Measurements from ENCODE around the gene ATP6V0A1. TPM values are rescaled to one million over a fixed set of nuclear protein-coding genes. Genes with fewer than 3 reads are reported as not detected.
A peak's percentile ranks its signal among the peaks of the same experiment; 100 is the strongest.

The ATP6V0A1 gene
- total RNA-seq, 1 donor from 2014 or later: 66.8 TPM

DNA sequence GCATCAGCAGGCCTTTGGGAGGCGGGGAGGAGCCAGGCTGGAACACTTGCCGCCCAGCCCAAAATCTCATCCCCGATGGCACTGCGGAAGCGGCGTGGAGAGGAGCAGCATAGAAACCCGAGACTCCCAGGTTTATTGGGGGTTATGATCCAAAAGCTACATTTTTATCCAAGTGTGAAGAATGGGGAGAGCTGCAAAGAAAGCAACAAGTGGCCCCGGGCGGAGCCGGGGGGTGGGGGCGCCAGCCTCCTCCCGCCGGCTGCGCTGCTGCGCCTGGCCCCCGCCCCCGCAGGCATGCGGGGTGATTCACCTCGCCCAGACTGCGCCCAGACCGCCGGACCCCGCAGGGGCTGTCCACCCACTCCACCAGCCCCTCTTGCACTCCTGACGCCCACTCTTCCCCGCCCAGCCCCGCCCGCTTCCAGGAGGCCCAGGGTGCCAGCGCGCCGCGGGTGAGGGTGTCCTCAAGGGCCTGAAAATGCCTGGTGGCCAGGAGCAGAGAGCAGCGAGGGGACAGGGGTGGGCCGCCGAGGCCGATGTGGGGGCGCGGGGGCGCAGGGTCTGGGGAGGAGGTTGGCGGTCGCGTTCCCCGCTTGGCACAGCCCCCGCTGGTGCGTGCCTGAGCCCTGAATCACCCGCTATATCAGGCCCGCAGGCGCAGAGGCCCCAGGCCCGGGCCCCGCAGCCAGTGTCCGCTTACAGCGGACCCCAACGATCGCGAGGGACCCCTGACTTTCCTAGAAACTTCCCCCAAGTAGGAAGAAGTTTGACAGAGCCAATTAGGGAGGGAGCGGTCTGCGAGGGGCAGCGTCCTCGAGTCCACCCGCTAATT is 37.0 kb upstream of the ATP6V0A1 start:
- Histone ChIP-seq H3K4me1 (ENCODE audit: control insufficient read depth in 3 of 3, insufficient read depth in 3 of 3, low read length in 3 of 3) (peaks cover 47 to 63% (median 50%) of the 10 kb centered on the region in 3 donors), H3K27me3 (ENCODE audit: control insufficient read depth in 3 of 3, insufficient read depth in 3 of 3, low read length in 3 of 3) (no peaks in the 10 kb centered on the region)

DNA sequence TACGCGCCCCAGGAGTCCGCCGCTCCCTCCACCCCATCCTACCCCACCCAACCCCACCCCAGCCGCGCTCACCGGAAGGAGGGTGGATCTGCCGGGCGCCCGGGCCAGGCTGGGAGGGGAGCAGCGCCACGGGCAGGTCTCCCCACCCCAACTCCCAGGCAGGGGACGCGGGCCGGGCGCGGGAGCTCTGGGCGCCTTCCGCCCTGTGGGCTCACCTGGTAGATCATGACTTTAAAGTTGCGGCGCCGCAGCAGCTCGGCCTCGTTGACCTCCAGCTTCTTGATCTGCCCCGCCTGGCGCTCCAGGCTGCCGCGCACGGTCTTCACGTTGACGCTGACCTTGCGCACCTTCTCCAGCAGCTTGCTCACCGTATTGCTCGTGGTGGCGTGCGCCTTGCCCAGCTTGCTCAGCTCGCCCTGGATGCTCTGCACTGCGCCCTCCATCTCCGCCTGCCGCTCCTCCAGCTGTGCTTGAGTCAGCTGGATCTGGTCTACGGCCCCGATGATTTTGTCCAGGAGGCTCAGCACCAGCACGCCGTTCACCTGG is 36.2 kb upstream of the ATP6V0A1 start:
- Histone ChIP-seq H3K27me3 (ENCODE audit: control insufficient read depth in 3 of 3, insufficient read depth in 3 of 3, low read length in 3 of 3) (no peaks in the 10 kb centered on the region), H3K9me3 (ENCODE audit: control insufficient read depth in 3 of 3, low read length in 3 of 3) (no peaks in the 10 kb centered on the region), H3K4me1 (ENCODE audit: control insufficient read depth in 3 of 3, insufficient read depth in 3 of 3, low read length in 3 of 3) (peaks cover 40 to 56% (median 42%) of the 10 kb centered on the region in 3 donors), H3K27ac (ENCODE audit: low read depth, low read length) (peak overlapping the region; percentile 96), H3K36me3 (ENCODE audit: control insufficient read depth in 3 of 3, insufficient read depth in 3 of 3, low read length in 3 of 3) (peaks cover 0 to 3% (median 0%) of the 10 kb centered on the region in 3 donors), H3K4me3 (ENCODE audit: low read length in 3 of 3) (peak overlapping the region; percentile 97 to 99 (median 99)), H3K9ac (ENCODE audit: low read depth in 1 of 3, low read length in 3 of 3) (peak overlapping the region; percentile 84 to 100 (median 99))

More for the DNA sequence above, 37.0 kb upstream of the ATP6V0A1 start:
- H3K9me3 ChIP-seq (ENCODE audit: control insufficient read depth in 3 of 3, low read length in 3 of 3): no peaks in the 10 kb centered on the region
- peak overlapping the region; percentile 84 to 100 (median 99) for H3K9ac ChIP-seq (ENCODE audit: low read depth in 1 of 3, low read length in 3 of 3)
- peak overlapping the region; percentile 96 for H3K27ac ChIP-seq (ENCODE audit: low read depth, low read length)
- peaks cover 0 to 3% (median 0%) of the 10 kb centered on the region in 3 donors for H3K36me3 ChIP-seq (ENCODE audit: control insufficient read depth in 3 of 3, insufficient read depth in 3 of 3, low read length in 3 of 3)
- H3K4me3 ChIP-seq (ENCODE audit: low read length in 3 of 3): peak overlapping the region; percentile 97 to 99 (median 99)

DNA sequence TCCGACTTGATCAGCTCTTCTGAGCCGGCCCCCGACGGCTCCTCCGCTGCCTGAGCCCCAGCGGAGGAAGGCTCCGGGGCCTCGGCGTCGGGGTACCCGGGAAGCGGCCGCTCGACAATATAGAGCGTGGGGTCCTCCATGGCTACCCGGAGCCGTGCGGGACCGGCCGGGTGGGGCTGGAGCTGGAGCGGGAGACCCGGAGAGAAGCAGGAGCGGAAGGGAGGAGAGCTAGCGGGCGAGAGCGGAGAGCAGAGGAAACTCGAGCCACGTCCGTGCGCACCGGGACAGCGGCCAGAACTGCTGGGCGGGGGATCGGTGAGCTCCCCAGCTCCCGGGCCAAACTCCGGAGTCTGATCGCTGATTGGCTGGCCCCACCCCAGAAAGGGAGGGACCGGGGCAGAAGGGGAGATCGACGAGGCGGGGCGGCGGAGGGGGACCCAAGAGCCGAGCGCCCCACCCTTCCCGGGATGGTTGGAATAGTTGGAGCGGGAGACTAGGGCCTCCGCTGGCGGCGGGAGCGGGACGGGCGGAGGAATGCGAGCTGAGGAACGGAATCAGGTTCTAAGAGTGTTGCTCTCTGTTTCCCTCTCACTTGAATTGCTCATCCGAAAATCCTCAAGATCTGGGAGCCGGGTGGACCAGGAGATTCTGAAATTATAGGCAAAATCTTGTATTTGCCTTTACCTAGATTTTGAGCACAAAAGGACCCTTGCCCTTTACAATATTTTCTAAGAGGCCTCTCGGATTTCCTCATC is 35.5 kb upstream of the ATP6V0A1 start, which contains the start of gene CAVIN1:
Gene CAVIN1, minus strand, starts transcription at position 299 of the 755 bp plus-strand sequence. Its CDS starts 159 bp downstream, at position 140.
- Histone ChIP-seq H3K4me3 (ENCODE audit: low read length in 3 of 3) (peak within 1 kb of the TSS; percentile 97 to 99 (median 99)), H3K27me3 (ENCODE audit: control insufficient read depth in 3 of 3, insufficient read depth in 3 of 3, low read length in 3 of 3) (no peaks in the 10 kb centered on the region), H3K27ac (ENCODE audit: low read depth, low read length) (peak within 1 kb of the TSS; percentile 96), H3K9me3 (ENCODE audit: control insufficient read depth in 3 of 3, low read length in 3 of 3) (no peaks in the 10 kb centered on the region), H3K4me1 (ENCODE audit: control insufficient read depth in 3 of 3, insufficient read depth in 3 of 3, low read length in 3 of 3) (peaks cover 37 to 50% (median 38%) of the 10 kb centered on the region in 3 donors), H3K36me3 (ENCODE audit: control insufficient read depth in 3 of 3, insufficient read depth in 3 of 3, low read length in 3 of 3) (peaks cover 0 to 3% (median 0%) of the 10 kb centered on the region in 3 donors), H3K9ac (ENCODE audit: low read depth in 1 of 3, low read length in 3 of 3) (peak within 1 kb of the TSS; percentile 84 to 100 (median 99))

DNA sequence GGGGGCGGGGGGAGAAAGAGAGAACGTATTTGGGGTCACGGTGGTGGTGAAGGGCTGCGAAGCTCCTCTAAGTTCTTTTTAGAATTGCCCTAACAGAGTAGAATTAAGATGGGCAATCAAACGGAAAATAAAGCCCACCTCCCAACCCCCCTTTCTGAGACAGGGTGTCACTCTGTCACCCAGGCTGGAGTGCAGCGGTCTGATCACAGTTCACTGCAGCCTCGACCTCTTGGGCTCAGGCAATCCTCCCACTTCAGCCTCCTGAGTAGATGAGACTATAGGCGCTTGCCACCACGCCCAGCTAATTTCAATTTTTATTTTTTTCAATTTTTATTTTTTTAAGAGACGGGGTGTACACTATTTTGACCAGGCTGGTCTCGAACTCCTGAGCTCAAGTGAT is 34.9 kb upstream of the ATP6V0A1 start:
- peaks cover 39 to 52% (median 39%) of the 10 kb centered on the region in 3 donors for H3K4me1 ChIP-seq (ENCODE audit: control insufficient read depth in 3 of 3, insufficient read depth in 3 of 3, low read length in 3 of 3)
- peaks cover 0 to 3% (median 0%) of the 10 kb centered on the region in 3 donors for H3K36me3 ChIP-seq (ENCODE audit: control insufficient read depth in 3 of 3, insufficient read depth in 3 of 3, low read length in 3 of 3)
- peak overlapping the region; percentile 64 to 97 (median 77) for H3K4me3 ChIP-seq (ENCODE audit: low read length in 3 of 3)
- peak overlapping the region; percentile 96 for H3K27ac ChIP-seq (ENCODE audit: low read depth, low read length)
- no peaks in the 10 kb centered on the region for H3K27me3 ChIP-seq (ENCODE audit: control insufficient read depth in 3 of 3, insufficient read depth in 3 of 3, low read length in 3 of 3)
- H3K9ac ChIP-seq (ENCODE audit: low read depth in 1 of 3, low read length in 3 of 3): peak overlapping the region; percentile 70 to 84 (median 78)
- no peaks in the 10 kb centered on the region for H3K9me3 ChIP-seq (ENCODE audit: control insufficient read depth in 3 of 3, low read length in 3 of 3)

DNA sequence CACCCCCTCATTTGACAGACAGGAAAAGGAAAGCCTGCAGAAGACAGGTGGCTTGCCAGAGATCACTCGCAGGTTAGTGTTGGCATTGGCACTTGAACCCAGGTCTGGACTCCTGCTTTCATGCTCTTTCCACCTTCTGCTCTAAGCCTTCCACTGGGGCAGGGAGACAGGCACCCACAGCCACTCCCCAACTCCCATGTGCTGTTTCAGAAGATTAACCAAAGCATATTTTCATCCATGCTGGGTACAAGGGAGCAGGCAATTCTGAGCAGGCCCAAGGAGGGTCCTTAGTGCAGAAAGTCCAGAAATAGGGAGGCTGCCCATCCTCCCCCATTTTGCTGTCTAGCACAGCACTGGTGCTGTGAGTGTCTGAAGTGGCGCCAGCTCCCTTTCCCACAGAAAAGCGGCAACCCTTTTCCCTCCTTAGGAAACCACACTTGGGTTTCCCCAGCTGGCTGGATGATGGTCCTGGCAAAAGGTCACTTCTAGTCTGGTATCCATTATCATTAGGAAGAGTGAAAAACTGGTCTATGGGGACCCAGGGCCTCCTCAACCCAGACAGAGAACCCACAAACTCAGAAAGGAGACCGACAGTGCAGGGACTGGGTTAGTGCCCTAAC is 33.6 kb upstream of the ATP6V0A1 start:
- Histone ChIP-seq H3K27me3 (ENCODE audit: control insufficient read depth in 3 of 3, insufficient read depth in 3 of 3, low read length in 3 of 3) (no peaks in the 10 kb centered on the region), H3K9ac (ENCODE audit: low read depth in 1 of 3, low read length in 3 of 3) (no peak overlapping the region), H3K36me3 (ENCODE audit: control insufficient read depth in 3 of 3, insufficient read depth in 3 of 3, low read length in 3 of 3) (peaks cover 0 to 3% (median 0%) of the 10 kb centered on the region in 3 donors), H3K4me3 (ENCODE audit: low read length in 3 of 3) (no peak overlapping the region), H3K27ac (ENCODE audit: low read depth, low read length) (no peak overlapping the region), H3K9me3 (ENCODE audit: control insufficient read depth in 3 of 3, low read length in 3 of 3) (no peaks in the 10 kb centered on the region), H3K4me1 (ENCODE audit: control insufficient read depth in 3 of 3, insufficient read depth in 3 of 3, low read length in 3 of 3) (peaks cover 29 to 41% (median 33%) of the 10 kb centered on the region in 3 donors)

DNA sequence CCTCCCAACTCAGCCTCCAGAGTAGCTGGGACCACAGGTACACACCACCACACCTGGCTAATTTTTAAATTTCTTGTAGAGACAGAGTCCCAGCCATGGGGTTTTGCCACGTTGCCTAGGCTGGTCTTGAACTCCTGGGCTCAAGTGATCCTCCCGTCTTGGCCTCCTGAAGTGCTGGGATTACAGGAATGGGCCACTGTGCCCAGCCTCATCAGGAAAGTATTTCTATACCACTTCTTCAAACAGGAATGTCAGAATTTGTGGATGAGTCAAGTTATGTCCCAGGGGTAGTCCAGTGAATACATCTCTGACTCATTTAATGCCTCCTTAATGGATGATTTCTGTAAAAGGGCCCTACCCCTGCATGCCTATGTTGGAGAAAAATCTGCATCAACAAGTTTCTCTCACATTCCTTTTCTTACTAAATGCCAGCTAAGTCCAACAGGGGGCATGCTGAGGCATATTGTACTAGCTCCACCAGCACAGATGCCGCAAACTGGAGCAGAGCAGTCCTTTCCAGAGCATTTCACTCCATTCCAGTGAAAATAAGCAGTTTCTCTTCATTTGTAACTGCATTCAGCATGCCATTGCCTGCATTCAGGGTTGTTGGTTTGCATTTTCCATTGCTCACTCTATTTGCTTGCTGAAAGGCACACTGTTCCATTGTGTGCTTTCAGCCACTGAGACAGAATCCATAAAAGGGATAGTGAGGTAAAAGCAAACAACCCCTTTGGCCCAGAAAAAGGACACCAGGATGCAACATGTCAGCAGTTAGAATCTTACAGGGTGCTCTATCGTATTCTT is 30.3 kb upstream of the ATP6V0A1 start:
- Histone ChIP-seq H3K27me3 (ENCODE audit: control insufficient read depth in 3 of 3, insufficient read depth in 3 of 3, low read length in 3 of 3) (no peaks in the 10 kb centered on the region), H3K27ac (ENCODE audit: low read depth, low read length) (no peak overlapping the region), H3K4me1 (ENCODE audit: control insufficient read depth in 3 of 3, insufficient read depth in 3 of 3, low read length in 3 of 3) (peaks cover 15 to 20% (median 17%) of the 10 kb centered on the region in 3 donors), H3K9me3 (ENCODE audit: control insufficient read depth in 3 of 3, low read length in 3 of 3) (no peaks in the 10 kb centered on the region), H3K9ac (ENCODE audit: low read depth in 1 of 3, low read length in 3 of 3) (no peak overlapping the region), H3K36me3 (ENCODE audit: control insufficient read depth in 3 of 3, insufficient read depth in 3 of 3, low read length in 3 of 3) (no peaks in the 10 kb centered on the region), H3K4me3 (ENCODE audit: low read length in 3 of 3) (no peak overlapping the region)

DNA sequence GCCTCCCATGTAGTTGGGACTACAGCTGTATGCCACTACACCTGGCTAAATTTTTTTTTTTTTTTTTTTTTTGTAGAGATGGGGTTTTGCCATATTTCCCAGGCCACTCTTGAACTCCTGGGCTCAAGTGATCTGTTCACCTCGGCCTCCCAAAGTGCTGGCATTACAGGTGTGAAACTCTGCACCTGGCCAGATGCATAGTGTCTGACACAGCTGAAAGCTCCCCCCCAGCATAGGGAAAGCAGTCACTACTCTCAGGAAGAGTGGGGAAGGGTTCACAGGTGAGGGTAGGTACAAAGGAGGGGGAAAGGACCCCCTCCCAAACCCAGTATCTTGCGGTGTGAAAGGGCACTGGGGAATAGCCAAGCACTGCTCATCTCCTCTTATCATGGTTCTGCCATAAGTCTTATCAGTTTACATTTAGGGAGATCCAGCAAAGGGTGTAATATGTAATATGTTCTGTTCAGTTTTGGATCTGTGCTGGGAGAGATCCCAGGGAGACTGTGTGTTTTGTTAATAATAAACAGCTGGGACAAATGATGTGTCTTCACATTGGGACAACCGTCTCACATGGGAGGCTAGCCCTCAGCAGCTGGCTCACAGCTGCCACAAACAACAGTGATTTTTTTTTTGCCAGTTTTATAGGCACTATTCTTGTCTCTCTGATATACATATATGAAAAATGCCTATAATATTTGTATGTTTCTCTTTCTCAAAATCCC is 28.8 kb upstream of the ATP6V0A1 start:
- H3K27me3 ChIP-seq (ENCODE audit: control insufficient read depth in 3 of 3, insufficient read depth in 3 of 3, low read length in 3 of 3): no peaks in the 10 kb centered on the region

DNA sequence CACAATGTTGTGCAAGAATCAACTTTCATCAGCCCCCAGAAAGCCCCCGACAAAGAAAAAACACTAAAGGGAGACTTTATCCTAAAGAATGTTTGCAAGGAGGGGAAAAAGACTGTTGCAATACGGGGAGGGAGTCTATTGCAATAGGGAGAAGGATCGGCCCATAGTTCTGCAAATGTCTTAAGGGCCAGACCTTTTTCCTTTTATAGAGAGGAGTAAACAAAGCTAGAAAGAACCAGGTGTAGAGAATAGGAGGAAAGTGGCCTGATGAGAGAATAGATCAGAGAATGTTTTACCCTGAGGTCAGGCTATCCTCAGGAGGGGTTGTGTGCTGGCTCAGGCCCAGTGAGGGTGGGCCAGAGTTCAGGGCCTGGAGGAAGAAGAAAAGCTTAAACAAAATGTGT is 26.9 kb upstream of the ATP6V0A1 start:
- no peak overlapping the region for H3K9ac ChIP-seq (ENCODE audit: low read depth in 1 of 3, low read length in 3 of 3)
- no peaks in the 10 kb centered on the region for H3K9me3 ChIP-seq (ENCODE audit: control insufficient read depth in 3 of 3, low read length in 3 of 3)
- H3K27me3 ChIP-seq (ENCODE audit: control insufficient read depth in 3 of 3, insufficient read depth in 3 of 3, low read length in 3 of 3): no peaks in the 10 kb centered on the region
- no peaks in the 10 kb centered on the region for H3K36me3 ChIP-seq (ENCODE audit: control insufficient read depth in 3 of 3, insufficient read depth in 3 of 3, low read length in 3 of 3)
- H3K4me3 ChIP-seq (ENCODE audit: low read length in 3 of 3): no peak overlapping the region
- peaks cover 5 to 6% (median 6%) of the 10 kb centered on the region in 3 donors for H3K4me1 ChIP-seq (ENCODE audit: control insufficient read depth in 3 of 3, insufficient read depth in 3 of 3, low read length in 3 of 3)
- no peak overlapping the region for H3K27ac ChIP-seq (ENCODE audit: low read depth, low read length)

More for the DNA sequence above, 28.8 kb upstream of the ATP6V0A1 start:
- no peaks in the 10 kb centered on the region for H3K9me3 ChIP-seq (ENCODE audit: control insufficient read depth in 3 of 3, low read length in 3 of 3)
- H3K4me3 ChIP-seq (ENCODE audit: low read length in 3 of 3): no peak overlapping the region
- peaks cover 8 to 12% (median 10%) of the 10 kb centered on the region in 3 donors for H3K4me1 ChIP-seq (ENCODE audit: control insufficient read depth in 3 of 3, insufficient read depth in 3 of 3, low read length in 3 of 3)
- H3K36me3 ChIP-seq (ENCODE audit: control insufficient read depth in 3 of 3, insufficient read depth in 3 of 3, low read length in 3 of 3): no peaks in the 10 kb centered on the region
- no peak overlapping the region for H3K27ac ChIP-seq (ENCODE audit: low read depth, low read length)
- no peak overlapping the region for H3K9ac ChIP-seq (ENCODE audit: low read depth in 1 of 3, low read length in 3 of 3)
